GM21529 (cell line): ENCODE results near the gene DLG3.
A peak's percentile ranks its signal among the peaks of the same experiment; 100 is the strongest.
"Not testable (repeated sequence)": the region's sequence is repeated elsewhere in the genome, so short reads cannot be mapped to it uniquely, and the experiment has no call there.

Experiments used
- ATAC-seq: cut with Tn5 transposase; IDR thresholded peaks from one replicate; pipeline ENCODE4 v1.9.1; 2021; ENCODE audit not compliant: unreplicated experiment

DLG3 gene

GRCh38 chrX:70509078-70509477 lies 64.4 kb downstream of the DLG3 start:
- peak; percentile 15 for ATAC-seq

DNA sequence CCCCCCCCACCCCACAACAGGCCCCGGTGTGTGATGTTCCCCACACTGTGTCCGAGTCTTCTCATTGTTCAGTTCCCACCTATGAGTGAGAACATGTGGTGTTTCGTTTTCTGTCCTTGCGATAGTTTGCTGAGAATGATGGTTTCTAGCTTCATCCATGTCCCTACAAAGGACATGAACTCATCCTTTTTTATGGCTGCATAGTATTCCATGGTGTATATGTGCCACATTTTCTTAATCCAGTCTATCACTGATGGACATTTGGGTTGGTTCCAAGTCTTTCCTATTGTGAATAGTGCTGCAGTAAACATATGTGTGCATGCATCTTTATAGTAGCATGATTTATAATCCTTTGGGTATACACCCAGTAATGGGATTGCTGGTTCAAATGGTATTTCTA lies 70.6 kb downstream of the DLG3 start:
- ATAC-seq = not testable (repeated sequence)

- not testable (repeated sequence) for ATAC-seq
Measured at GRCh38 chrX:70515692-70516091, 71.1 kb downstream of the DLG3 start.

DNA sequence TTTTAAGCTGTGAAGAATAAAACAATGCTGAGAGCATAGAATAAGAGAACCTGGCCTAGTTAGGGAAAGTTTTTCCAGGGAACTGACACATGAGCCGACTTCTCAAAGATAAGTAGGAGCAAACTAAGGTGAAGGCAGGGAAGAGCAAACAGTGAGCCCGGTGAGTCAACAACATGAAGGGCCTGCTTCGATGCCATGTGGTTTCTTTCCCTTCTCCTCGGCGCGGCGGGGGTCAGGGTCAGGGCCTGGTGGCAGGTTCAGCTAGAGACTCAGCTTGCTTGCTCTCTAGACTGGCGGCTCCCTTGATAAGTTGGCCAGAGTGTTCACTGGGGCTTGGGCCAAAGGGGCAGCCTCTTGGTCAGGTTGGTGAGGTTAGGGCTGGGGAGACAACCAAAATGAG lies 81.1 kb downstream of the DLG3 start:
- no peak for ATAC-seq

DNA sequence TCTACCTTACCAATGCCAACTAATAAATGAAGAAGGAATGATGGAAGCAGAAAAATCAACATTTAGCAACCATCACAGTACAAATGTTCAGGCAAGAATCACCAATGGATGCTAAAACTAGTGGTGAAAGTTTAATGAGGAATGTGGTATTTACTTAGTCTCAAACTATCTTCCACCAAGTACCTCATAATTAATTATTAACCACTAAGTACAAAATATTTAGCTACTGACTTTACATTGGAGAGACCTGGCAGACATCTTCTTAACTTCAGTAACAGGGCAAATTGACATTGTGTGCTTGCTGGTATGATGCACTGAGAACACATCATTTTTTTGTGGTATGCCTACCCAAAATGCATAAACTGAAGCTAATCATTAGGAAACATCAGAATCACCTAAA lies 82.4 kb downstream of the DLG3 start:
- no peak for ATAC-seq

DNA sequence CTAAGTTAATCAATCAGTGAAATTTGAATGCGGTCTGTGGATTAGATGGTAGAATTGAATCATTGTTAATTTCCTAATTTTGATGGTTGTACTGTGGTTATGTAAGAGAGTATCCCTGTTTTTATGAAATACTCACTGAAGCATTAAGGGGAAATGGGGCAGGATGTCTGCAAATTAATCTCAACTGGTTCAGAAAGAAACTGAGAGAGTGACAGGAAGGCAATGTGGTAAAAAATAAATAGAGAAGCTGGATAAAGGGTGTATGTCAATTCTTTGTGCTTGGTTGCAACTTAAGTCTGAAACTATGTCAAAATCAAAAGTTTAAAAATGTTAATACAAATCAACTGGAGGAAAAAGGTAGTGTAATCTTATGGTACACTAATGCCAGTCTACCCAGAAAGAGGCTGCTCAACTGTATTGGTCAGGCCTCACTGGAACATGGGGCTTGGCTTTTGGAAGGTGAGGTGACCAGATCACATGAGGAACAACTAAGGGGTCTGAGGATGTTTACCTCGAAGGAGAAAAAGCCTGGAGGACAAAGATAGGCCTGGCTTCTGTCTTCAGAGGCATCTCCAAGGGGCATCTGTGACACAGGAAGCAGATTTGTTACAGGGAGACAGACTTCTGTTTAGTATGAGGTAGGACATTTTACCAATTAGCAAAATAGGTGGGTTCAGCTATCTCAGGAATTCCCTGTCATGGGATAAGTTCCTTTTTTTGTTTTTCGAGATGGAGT lies 83.1 kb downstream of the DLG3 start:
- ATAC-seq = no peak

DNA sequence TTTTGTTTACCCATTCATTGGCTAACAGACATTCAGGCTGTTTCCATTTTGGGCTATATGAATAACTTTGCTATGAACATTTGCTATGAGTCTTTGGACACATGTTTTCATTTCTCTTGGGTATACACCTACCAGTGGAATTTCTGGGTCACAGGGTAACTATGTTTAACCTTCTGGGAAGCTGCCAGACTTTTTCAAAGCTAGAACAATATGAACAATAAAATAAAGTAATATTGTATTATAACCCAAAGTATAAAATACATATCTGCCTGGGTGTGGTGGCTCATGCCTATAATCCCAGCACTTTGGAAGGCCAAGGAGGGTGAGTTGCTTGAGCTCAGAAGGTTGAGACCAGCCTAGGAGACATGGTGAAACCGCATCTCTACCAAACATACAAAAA lies 90.6 kb downstream of the DLG3 start:
- ATAC-seq = no peak

DNA sequence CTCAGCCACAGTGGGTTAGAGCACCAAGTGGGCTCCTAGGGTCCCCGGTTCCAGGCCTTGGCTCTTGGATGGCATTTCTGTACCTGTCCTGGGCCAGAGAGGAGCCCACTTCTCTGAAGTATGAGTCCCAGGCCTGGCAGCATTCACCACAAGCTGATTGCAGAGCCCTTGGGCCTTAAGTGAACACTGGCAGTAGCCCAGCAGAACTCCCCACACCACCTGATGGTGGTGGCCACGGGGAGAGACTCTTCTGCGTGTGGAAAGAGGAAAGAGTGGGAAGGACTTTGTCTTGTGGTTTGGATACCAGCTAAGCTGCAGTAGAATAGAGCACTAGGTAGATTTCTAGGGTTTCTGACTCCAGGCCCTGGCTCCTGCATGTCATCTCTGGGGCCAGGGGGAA lies 104.8 kb downstream of the DLG3 start:
- ATAC-seq = no peak

DNA sequence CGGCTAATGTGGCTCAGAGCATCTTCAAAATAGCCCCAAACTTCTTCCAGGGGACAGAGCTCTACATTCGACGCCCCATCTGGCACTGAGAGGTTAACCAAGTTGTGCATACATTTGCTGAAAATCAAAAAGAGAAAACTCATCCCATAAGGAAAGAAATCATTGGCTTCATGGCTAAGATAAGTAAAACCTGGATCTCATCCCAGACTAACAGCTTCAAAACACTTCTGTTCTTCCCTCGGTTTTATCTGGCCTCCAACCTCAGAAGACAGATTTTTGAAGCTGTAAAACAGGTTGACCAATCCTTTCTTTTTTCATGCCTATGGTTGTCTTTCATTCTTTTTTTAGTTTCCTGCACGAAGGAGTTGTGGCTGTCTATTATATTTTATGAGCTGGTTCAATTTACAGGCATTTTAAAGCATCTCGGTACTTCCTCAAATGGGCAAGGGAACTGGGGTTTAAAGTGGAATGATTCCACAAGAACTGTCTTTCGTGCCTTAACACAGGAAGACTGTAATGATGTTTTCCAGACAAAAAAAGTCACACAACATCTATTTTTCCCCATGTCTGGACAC lies 107.6 kb downstream of the DLG3 start:
- no peak for ATAC-seq

DNA sequence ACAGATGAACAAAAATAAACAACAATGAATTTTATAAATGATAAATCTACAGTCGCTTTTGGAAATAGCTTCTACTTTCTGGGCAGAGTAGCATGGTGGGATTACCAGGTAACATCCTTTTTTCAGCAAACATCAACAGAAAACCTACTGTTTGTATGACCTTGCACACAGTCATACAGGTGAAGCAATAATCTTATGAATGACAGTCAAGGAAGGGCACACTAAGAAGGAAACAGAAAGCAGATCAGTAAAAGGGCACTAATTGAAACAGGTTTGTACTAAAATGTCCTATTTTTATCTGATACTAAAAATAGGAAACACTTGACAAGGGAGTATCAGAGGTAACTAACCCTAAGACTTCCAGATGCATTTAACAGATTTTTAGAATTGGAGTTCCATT lies 108.9 kb downstream of the DLG3 start:
- peak; percentile 86 for ATAC-seq

DNA sequence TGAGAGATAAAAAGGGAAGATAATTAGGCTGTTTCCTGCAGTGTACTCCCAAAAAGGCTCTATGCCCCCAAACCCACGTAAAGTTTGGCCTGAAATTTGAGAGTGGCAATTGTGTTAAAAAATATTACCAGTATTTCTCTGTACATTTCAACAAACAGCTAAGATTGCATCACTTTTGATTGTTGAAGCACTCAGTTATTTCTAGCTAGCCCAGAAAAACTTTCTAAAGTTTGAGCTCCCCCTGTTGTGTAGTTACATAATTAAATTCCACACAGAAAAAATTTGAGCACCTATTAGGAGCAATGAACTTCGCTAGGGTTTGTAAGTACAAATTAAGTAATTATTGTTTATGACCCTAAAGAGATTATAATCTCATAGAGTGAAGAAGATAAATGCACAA lies 109.4 kb downstream of the DLG3 start:
- ATAC-seq = no peak

DNA sequence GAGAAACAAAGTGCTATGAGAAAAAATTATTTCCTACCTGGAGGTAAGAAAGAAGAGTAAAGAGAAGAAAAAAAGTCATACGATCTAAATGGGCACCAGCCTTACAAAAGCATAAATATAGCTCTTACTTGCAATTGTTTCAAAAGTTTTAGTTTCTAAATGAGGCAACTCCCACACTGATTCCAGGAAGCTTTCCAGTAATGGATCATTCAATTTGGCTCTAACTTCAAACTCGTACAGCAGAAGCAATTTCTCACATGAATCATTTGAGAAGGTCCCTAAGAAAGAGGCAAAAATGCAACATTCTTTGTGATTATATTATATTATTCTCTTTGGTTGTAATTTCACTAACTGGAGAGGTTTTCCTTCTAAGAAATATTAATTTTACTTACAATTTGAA lies 109.9 kb downstream of the DLG3 start:
- ATAC-seq = no peak

- ATAC-seq = no peak
Measured at GRCh38 chrX:70554948-70555347, 110.3 kb downstream of the DLG3 start.
